Measurements from ENCODE around the gene ZNF133.

The ZNF133 gene

DNA sequence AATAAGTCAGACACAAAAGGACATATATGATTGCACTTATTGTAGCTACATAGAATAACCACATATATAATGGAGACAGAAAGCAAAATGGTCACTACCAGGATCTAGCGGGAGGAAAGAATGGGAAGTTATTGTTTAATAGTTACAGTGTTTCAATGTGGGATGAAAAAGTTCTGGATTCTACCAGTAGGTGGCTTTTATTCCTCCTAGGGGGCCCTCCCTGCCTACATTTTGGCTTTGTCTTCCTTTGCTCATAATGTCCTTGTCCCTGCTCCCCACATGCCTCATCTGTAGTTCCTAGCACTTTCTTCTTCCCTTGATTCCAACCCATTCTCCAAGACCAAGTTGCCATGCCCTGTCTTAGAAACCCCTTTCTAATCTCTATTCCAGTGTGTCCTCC, 16.3 kb downstream of the ZNF133 start:
- H3K36me3 ChIP-seq (replicated peaks; ENCODE audit: insufficient read depth, low read length) = no peaks in the 10 kb centered on the region
- H3F3A ChIP-seq (ENCODE audit: insufficient read depth, low read length) = no peaks in the 10 kb centered on the region
- no peaks in the 10 kb centered on the region for H3K9me2 ChIP-seq (replicated peaks; ENCODE audit: insufficient read depth, low read length)
- no peak overlapping the region for H2AFZ ChIP-seq (ENCODE audit: low read length)
- H3K79me2 ChIP-seq (ENCODE audit: low read length) = no peaks in the 10 kb centered on the region
- no peak overlapping the region for H3K27ac ChIP-seq (ENCODE audit: low read length)
- DNase-seq = no peak
- no peaks in the 10 kb centered on the region for H3K9me3 ChIP-seq (replicated peaks; ENCODE audit: insufficient read depth, low read length)
- no peaks in the 10 kb centered on the region for H4K20me1 ChIP-seq (ENCODE audit: insufficient read depth, low read length)
- no peak overlapping the region for H3K4me3 ChIP-seq (ENCODE audit: low read length)
- H3K27me3 ChIP-seq (replicated peaks; ENCODE audit: insufficient read depth, low read length) = no peaks in the 10 kb centered on the region
- H3K4me2 ChIP-seq (ENCODE audit: low read depth, low read length) = no peak overlapping the region
- H3K4me1 ChIP-seq (ENCODE audit: low read length) = no peaks in the 10 kb centered on the region
- TF ChIP-seq EZH2phosphoT487 (IDR thresholded peaks at IDR 0.05; ENCODE audit: low read length) = no peak
- peak; percentile 29 for TF ChIP-seq CTCF (IDR thresholded peaks at IDR 0.05; ENCODE audit: low read length)
- TF ChIP-seq EZH2 (optimal IDR thresholded peaks at IDR 0.05; ENCODE audit: low read depth, low read length) = no peak
- no peak overlapping the region for H3K9ac ChIP-seq (ENCODE audit: low read length)

DNA sequence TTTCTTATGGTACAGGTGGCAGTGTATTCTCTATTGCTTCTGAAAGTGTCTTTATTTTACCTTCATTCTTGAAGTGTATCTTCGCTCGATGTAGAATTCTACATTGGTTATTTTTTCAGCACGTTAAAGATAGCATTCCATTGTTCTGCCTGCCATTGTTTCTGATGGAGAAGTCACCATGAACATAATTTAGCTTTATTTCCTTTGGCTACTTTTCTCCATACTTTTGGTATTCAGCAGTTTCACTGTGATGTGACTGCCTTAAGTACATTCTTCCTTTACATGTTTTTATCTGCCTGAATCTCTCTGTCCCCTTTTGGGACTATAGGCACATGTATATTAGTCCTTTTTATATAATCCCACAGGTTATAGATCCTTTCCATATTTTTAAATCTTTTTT, 19.0 kb downstream of the ZNF133 start:
- Histone ChIP-seq H3K79me2 (ENCODE audit: low read length) (no peaks in the 10 kb centered on the region), H3K9me3 (replicated peaks; ENCODE audit: insufficient read depth, low read length) (no peaks in the 10 kb centered on the region), H3K27me3 (replicated peaks; ENCODE audit: insufficient read depth, low read length) (no peaks in the 10 kb centered on the region), H3K9me2 (replicated peaks; ENCODE audit: insufficient read depth, low read length) (no peaks in the 10 kb centered on the region), H3F3A (ENCODE audit: insufficient read depth, low read length) (no peaks in the 10 kb centered on the region), H3K9ac (ENCODE audit: low read length) (no peak overlapping the region), H3K4me2 (ENCODE audit: low read depth, low read length) (no peak overlapping the region), H2AFZ (ENCODE audit: low read length) (no peak overlapping the region), H3K4me3 (ENCODE audit: low read length) (no peak overlapping the region), H3K36me3 (replicated peaks; ENCODE audit: insufficient read depth, low read length) (no peaks in the 10 kb centered on the region), H4K20me1 (ENCODE audit: insufficient read depth, low read length) (no peaks in the 10 kb centered on the region), H3K4me1 (ENCODE audit: low read length) (no peaks in the 10 kb centered on the region), H3K27ac (ENCODE audit: low read length) (no peak overlapping the region)
- TF ChIP-seq CTCF (IDR thresholded peaks at IDR 0.05; ENCODE audit: low read length) = no peak
- no peak for TF ChIP-seq EZH2phosphoT487 (IDR thresholded peaks at IDR 0.05; ENCODE audit: low read length)
- TF ChIP-seq EZH2 (optimal IDR thresholded peaks at IDR 0.05; ENCODE audit: low read depth, low read length) = no peak
- no peak for DNase-seq

GRCh38 chr20:18310051-18310450, 21.7 kb downstream of the ZNF133 start:
- Histone ChIP-seq H3K4me1 (ENCODE audit: low read length) (no peaks in the 10 kb centered on the region), H3K36me3 (replicated peaks; ENCODE audit: insufficient read depth, low read length) (no peaks in the 10 kb centered on the region), H3K9ac (ENCODE audit: low read length) (no peak overlapping the region), H3K4me2 (ENCODE audit: low read depth, low read length) (no peak overlapping the region), H3K27ac (ENCODE audit: low read length) (no peak overlapping the region), H3K4me3 (ENCODE audit: low read length) (no peak overlapping the region), H4K20me1 (ENCODE audit: insufficient read depth, low read length) (no peaks in the 10 kb centered on the region), H3F3A (ENCODE audit: insufficient read depth, low read length) (no peaks in the 10 kb centered on the region), H3K9me2 (replicated peaks; ENCODE audit: insufficient read depth, low read length) (no peaks in the 10 kb centered on the region), H3K79me2 (ENCODE audit: low read length) (no peaks in the 10 kb centered on the region), H3K9me3 (replicated peaks; ENCODE audit: insufficient read depth, low read length) (no peaks in the 10 kb centered on the region), H2AFZ (ENCODE audit: low read length) (no peak overlapping the region), H3K27me3 (replicated peaks; ENCODE audit: insufficient read depth, low read length) (no peaks in the 10 kb centered on the region)
- TF ChIP-seq CTCF (IDR thresholded peaks at IDR 0.05; ENCODE audit: low read length) = no peak
- TF ChIP-seq EZH2phosphoT487 (IDR thresholded peaks at IDR 0.05; ENCODE audit: low read length) = no peak
- no peak for TF ChIP-seq EZH2 (optimal IDR thresholded peaks at IDR 0.05; ENCODE audit: low read depth, low read length)
- no peak for DNase-seq

Measured in MM.1S (cell line).